Smooth muscle cell of the brain vasculature (primary cell): ENCODE results near the gene PEPD.
"Not testable (repeated sequence)": the region's sequence is repeated elsewhere in the genome, so short reads cannot be mapped to it uniquely, and the experiment has no call there.

ENCODE experiments used
- DNase-seq: peaks from one replicate; pipeline ENCODE4 v3.0.0-alpha.2; 2012; ENCODE audit warnings: low read depth, low spot score

Gene PEPD

DNA sequence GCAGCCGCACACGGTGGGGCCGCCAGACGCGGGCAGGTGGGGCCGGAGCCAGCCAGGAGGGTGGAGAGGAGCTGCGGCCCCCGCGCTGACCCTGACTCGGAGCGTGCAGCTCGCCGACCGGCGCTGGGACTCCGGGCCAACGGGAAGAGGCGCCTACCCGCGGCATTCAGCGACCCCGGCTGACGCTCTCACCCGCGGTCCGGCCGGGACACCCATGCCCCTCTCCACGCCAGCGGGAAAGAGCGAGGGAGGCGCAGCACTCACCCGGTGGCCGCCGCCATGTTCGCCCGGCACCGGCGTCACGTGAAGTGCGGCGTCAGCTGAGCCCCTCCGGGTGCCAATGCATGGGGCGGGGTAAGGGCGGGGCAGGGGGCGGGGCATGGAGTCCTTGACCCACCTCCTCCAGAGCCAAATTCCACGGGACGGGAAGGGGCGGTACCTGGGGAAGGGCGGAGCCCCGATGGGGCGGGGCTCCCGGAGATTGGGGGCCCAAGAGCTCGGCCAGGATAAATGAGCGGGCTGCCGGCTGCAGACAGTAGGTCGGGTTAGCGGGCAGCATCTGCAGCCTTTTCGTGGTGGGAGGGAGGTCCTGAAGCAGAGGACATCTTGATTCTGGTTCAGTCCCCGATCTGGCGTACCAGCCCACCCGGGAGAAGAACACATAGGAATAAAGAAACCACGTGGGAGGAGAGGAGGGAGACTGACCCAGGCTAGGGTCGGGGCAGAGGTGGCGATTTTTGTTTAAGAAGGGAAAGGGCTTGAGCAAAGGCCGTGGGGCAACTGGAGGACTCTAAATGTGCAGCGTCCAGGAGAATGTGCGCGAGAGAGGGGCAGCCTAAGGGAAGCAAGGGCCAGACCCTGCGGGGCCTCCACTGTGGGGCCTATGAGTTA lies at the start of gene PEPD:
TSS of gene PEPD (minus strand) at position 312 of the 891 bp plus-strand sequence. CDS start at position 281, 31 bp downstream.
- peak; percentile 72 for DNase-seq

DNA sequence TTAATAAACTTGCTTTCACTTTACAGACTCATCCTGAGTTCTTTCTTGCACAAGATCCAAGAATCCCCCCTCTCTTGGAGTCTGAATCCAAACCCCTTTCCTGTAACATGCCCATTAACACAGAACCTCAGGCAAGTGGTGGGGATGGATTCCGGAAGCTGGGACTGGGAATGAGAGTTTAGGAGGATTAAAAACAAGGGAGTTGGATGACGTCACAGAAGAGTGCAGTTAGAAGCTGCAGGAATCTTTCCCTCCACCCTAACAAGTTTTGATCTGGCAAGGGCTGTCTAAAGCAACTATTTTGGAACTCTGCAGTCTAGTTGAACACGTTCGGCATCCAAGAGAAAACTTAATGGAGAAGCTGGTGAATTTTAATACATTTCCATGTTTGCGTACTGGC lies 48.2 kb upstream of the PEPD start:
- no peak for DNase-seq

DNA sequence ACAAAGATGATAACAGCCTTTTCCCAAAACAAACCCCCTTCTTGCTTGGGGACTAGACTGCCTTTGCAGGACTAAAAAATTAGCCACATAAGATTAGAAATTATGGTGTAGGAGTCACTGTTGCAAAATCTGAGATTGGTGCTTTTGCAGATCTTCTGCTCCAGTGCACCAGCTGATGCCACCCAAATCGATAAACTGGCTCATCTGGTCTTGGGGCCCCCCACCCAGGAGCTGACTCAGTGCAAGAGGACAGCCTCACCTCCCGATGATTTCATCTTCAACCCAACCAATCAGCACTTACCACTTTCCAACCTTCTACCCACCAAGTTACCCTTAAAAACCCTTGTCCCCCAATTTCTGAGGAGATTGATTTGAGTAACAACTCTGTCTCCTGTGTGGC lies 47.1 kb upstream of the PEPD start:
- DNase-seq, result no peak

DNA sequence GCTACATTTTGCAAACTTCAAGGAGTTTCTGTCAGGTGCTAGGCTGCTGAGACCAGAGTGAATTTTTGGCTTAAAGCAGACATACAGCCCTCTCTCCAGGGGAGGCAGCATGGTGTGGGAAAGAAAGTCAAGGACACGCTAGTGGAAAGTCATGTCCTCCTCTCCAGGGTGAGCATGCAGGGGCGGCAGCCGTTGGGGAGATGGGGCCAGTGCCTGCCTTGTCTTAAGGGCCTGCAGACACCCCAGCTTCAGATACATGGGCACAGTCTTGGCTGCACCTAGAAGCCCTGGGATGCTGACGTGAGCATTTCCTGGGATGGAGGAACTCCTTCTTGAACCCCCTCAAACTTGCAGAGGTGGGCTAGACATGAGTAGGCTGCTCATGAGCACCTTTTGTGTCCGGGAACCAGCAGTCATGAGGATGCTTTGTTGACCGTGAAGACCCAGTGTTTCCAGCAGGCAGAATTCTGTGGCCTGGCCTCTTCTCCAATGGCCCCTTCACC lies 43.3 kb upstream of the PEPD start:
- no peak for DNase-seq

DNA sequence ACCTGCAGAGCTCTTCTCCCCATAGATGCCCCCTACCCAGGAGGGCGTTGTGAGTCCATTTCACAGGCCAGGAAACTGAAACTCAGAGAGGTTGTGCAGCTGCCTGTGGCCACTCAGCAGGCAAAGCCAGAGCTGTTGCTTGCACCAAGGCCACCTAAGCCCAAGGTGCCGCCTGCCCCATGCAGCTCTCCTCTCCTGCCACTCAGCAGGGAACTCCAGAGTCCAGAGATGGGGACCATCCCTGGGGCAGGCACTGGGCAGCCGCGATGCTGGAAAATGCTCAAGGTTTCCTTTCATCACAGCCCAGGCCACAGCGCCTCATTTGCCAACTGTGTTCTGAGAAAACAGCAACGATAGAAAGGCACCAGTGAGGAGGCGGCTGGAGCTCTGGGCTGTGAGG lies 41.0 kb upstream of the PEPD start:
- DNase-seq, result no peak

DNA sequence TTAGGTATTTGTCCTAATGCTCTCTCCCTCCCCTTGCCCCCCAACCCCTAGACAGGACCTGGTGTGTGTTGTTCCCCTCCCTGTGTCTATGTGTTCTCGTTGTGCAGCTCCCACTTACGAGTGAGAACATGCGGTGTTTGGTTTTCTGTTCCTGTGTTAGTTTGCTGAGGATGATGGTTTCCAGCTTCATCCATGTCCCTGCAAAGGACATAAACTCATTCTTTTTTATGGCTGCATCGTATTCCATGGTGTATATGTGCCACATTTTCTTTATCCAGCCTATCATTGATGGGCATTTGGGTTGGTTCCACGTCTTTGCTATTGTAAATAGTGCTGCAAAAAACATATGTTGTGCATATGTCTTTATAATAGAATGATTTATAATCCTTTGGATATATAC lies 40.1 kb upstream of the PEPD start:
- DNase-seq, result not testable (repeated sequence)

DNA sequence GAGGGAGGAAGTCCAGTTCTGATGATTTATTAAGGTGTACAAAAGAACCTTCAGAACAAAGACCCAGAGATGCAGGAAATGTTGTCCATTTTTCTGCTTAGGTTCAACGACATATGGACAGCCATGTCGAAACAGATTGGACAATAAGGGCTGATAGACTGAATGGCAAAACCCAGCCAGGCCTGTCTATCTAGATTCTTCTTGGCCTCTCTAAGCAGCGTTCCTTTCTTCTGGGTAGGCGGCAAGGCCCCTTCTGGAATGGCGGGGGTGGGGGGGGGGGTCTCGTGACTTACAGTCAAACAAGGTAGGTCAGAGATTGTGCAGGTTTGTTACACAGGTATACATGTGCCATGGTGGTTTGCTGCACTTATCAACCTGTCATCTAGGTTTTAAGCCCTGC lies 39.7 kb upstream of the PEPD start:
- DNase-seq, result no peak

DNA sequence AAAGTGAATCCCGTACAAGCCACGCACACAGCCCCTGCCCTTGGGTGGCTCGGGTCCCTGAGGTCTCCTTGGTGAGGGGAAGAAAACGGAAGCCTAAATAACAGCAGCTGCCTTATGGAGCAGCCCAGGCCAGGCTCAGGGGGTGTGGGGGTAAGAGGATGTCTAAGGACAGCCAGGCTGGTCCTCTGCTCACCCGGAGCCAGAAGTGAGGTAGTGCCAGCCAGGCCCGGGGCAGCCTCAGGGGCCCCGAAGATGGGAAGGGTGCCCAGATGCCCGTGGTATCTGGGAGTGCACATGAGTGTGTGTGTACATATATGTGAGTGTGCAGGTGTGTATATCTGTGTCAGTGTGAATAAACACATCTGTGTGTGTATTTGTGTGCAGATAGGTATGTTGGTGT lies 38.4 kb upstream of the PEPD start:
- DNase-seq, result no peak

DNA sequence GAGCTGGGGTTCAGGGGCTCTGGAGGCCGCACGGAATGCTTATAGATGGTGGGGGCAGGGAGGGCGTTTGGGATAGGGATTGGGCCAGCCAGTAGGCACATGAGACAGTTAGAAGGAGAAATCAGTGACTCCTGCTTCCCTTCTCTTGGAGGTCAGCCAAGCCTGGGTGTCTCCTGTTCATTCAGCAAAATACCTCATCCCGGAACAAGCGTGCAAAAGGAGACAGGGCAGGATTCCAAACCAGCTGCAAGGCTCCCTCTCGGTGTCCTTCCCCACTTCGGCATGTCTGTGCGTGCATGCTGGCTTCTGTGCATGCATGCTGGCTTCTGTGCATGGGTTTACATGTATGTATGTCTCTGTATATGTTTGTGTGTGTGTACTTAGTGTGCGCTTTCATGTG lies 37.3 kb upstream of the PEPD start:
- DNase-seq, result no peak

DNA sequence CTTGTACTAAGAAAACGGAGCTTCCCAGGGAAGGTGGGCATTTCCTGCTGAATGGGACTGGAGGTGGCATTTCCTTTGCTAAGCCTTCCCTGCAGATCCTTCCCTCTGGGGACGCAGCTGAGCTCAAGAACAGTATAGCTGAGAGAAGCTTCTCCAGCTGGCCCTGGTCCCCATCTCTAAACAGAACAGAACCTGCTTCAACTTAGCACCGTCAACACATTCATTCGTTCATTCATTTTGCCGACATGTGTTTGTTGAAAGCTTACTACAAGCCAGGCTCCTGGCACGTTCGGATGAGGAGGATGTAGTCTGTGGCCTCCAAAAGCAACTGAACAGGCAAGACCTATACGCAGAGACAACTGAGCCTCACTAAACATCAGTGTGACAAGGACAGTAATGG lies 36.6 kb upstream of the PEPD start:
- DNase-seq, result no peak

DNA sequence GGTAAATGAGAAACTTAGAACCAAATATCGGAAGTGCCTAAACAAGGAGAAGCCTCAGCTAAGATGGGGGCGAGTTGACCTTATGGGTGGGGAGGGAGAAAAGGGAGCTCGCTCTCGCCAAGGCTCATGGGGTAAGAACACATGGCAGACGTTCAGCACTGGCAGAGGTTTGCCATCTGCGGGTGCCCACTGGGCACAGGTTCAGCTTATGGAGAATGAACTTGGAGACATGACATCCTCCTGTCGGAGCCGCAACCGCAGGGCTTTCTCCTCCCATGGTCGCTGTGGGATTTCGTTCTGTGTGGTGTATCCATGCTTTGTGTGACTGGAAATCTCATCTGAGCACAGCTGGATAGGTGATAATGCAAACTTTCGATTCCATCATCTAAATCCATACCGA lies 36.1 kb upstream of the PEPD start:
- no peak for DNase-seq

DNA sequence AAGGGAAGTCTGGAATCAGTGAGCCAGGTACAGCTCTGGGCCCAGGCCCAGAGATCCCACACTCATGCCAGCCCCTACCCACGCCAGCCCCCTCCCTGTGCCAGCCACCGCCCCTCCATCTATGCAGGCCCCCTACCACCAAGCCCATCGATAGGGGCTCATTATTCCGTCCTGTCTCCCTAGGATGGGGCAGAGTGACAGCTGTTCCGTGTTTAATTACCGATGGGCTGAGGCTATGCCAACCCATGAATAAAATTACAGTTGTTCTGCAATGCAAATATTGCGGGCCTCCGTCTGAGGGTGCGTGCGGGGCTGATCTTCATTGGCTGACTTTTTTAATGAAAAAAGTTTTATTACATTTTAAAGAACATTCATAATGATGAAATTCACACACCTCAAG lies 35.6 kb upstream of the PEPD start:
- DNase-seq, result no peak

DNA sequence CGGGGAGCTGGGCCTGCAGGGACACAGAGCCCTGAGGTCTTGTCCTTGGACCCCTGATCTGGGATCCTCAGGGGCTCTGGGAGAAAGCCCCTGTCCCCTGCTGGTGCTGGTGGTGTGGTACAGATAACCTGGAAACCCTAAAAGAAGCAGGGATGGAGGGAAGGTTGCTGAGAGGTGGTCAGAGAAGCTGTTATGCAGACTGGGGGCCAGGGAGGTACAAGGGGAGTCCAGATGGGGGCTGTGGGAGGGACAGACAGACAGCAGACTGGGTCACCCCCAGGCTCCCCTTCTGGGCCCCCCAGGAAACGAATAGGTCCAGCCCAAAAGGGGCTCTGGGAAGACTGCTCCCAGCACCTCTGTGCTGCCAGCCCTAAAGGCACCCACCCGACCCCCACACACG lies 34.7 kb upstream of the PEPD start:
- DNase-seq, result no peak

DNA sequence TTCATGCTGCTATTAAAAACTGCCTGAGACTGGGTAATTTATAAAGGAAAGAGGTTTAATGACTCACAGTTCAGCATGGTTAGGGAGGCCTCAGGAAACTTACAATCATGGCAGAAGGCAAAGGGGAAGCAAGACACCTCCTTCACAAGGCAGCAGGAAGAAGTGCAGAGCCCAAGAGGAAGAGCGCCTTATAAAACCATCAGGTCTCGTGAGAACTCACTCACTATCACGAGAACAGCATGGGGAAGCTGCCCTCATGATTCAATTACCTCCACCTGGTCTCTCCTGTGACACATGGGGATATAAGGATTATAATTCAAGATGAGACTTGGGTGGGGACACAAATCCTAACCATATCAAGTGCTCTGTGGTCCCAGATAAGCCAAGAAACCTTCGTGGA lies 34.1 kb upstream of the PEPD start:
- not testable (repeated sequence) for DNase-seq

DNA sequence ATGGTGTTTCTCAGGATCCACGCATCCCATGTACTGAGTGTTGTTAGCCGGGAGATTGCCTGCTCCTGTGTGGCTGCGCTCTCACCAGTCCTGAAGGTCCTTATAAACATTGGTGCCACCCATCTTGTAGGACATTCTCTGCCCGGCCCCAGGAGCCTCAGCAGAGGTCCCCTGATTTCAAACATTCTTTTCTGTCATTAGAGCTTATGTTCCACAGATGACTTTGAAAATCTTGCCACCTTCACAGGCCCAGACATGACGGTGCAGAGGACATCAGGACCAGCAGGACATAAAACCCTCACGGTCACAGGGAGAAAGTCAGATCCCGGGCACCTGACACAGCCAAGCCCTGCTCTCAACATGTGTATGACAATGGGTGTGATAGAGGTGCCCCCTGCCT lies 33.2 kb upstream of the PEPD start:
- no peak for DNase-seq

DNA sequence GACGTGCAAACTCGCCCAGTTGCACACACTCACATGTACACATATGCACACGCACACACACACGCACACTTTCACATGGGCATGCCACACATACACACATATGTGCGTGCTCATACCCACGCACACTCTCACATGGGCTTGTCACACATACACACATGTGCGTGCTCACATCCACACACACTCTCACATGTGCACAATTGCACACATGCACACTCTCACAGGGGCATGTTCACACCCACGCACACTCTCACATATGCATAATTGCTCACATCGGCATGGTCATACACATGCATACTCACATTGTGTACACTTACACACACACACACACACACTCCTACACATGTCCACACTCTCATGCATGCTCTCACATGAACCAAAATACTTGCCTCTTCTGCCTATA lies 32.8 kb upstream of the PEPD start:
- no peak for DNase-seq

DNA sequence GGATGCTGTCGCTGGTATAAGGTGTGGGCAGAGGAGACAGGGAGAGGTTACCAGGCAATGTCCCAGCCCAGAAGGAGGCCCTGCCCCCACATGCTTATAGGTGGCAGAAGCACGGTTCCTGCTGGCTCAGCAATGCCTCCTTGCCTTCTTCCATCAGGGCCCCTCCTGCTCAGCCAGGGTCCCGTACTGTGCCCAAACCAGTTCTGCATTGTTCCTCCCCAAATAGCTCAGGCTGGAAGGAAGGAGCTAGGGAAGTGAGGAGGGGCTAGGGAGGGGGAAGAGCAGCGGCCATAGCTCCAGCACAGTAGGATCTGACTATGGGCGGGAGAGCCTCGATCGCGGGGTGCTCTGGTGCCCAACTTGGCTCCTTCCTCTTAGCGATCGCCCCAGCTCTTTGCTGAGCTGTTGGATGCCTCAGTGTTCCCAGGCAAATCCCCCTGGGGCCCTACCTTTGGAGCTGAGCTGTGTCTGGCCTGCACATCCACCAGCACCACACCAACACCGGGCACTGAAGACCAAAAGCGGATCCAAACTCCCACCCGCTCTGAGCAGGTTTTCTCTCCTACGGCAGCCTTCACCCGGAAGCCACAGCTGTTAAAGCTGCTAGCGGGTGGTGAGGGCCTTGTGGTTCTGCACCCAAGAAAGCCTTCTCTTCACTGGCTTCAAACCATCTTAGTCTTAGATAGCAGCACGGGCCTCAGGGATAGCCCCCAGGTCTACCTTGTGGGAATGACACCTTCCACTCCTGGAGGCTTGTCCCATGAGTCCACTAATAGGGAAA lies 32.1 kb upstream of the PEPD start:
- DNase-seq, result no peak

DNA sequence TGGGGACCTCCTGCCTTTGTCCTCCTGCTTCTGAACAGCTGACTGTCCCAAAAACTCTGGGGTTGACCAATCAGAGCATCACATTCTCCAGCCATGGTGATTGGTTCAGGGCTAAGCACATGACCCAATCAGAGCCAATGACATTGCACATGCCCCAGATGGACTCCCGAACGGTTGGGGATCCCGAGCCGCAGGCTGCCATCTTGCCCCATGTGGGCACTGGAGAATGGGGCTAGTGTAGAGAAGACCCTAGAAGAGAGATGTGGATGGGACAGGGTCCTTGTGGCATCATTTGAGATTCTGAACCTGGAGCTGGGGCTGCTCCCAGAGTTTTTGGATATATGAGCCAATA lies 31.3 kb upstream of the PEPD start:
- DNase-seq, result no peak

DNA sequence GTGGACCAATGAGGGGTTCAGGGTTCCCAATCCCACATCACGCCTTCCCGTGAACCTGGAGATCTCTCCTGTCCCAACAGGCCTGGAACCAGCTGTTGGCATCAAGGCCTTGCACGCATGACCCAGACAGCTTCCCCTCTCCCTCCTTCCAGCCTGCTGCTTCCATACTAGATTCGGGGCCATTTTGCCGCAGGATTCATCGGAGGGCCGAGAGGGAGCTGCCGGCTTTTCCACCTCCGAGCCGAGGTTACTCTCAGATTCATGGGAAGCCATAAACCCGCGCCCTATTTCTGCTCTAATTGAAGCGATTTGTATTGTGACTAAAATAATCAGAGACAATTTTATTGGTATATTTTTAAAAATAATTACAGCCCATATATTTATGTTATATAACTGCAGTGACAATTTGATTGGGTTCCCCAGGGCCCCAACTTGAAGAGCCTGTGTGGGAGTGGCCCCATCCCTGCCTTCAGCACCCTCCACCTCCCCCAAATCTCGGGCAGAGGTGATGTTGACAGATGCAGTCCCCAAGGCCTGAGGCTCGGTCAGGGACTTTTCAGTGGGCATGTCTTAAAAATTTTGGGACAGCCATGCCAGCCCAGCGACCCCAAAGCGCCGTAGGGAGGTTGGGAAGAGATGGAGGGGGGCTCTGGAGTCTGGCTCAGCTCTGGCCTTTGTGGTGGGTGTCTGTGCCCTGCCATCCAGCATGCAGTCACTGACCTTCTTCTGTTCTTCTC lies 30.8 kb upstream of the PEPD start:
- DNase-seq, result no peak

DNA sequence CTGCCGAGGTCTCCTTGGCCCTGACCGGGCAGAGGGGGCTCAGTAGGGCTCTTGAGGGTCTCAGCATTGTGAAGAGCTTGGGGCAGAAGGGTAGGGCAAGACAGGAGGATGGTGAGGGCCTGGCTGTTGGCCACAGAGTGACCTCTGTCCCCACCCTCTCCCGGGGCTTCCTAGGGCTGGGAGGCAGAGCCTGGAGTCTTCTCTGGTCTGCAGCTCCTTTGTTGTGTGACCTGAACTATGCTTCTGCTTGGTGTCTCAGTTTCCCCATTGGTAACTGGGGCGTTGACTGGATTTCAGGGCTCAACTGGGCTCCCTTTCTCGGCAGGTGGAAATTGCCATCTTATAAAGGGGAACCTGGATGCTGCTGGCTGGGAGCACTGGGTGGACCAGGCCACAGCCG lies 30.1 kb upstream of the PEPD start:
- no peak for DNase-seq

DNA sequence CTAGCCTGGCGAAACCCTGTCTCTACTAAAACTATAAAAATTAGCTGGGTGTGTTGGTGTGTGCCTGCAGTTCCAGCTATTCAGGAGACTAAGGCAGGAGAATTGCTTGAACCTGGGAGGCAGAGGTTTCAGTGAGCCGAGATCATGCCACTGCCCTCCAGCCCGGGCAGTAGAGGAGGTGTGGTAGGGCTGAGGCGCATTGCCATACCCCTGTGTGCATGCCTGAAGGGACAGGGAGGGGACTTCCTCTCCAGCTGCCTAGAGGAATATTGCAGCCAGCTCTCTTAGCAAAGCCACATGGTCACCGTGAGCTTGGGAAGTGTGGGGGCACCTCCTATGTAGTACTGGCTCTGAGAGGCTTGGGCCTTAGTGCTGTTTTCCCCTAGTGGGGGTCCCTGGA lies 29.2 kb upstream of the PEPD start:
- DNase-seq, result no peak

DNA sequence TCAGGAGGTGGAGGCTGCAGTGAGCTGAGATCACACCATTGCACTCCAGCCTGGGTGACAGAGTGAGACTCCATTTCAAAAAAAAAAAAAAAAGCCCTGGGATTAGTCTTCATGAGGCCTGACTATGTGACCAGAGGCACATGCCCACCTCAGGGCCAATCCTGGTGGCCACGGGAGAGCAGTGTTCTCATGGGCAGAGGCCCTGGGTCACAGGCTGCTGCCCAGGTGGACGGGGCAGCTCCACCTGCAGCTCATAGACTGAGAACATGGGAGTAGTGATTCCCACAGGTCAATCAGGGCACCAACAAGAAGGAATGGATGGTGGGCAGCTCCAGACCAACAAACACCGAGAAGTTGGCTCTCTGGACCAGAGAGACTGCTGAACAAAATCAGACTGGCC lies 26.1 kb upstream of the PEPD start:
- no peak for DNase-seq
